WERI-Rb-1 (cell line): Measurements from ENCODE around the gene PARD3B.

Experiments
- DNase-seq: peaks from one replicate; pipeline ENCODE4 v3.0.0-alpha.2; 2020
- H3K27ac ChIP-seq: fragments of 250-450 bp; sonication (Bioruptor Pico); 2 replicates; pipeline ENCODE4 v1.5.1; 2020; ENCODE audit warnings: mild to moderate bottlenecking, moderate library complexity
- H3K27me3 ChIP-seq: fragments of 250-450 bp; sonication (Bioruptor Pico); 2 replicates; pipeline ENCODE4 v1.5.1; 2021; ENCODE audit warnings: mild to moderate bottlenecking, low read depth, moderate library complexity; ENCODE audit not compliant: insufficient read depth, severe bottlenecking
- H3K36me3 ChIP-seq: fragments of 250-450 bp; sonication (Bioruptor Pico); 2 replicates; pipeline ENCODE4 v1.5.1; 2020; ENCODE audit warnings: mild to moderate bottlenecking, moderate library complexity
- H3K4me3 ChIP-seq: 2 replicates; pipeline ENCODE4 v1.5.1; 2011; ENCODE audit warnings: low read depth, mild to moderate bottlenecking, control low read depth, low read length
- H3K9me3 ChIP-seq: fragments of 250-450 bp; sonication (Bioruptor Pico); 2 replicates; pipeline ENCODE4 v1.5.1; 2021; ENCODE audit warnings: mild to moderate bottlenecking, moderate library complexity; ENCODE audit not compliant: severe bottlenecking
- TF ChIP-seq, protein P1 (sequence below): IDR thresholded peaks from 2 replicates; pipeline ENCODE4 v1.5.1; 2011; ENCODE audit warnings: low read depth, mild to moderate bottlenecking, control low read depth, inconsistent platforms, low read length

Gene PARD3B

DNA sequence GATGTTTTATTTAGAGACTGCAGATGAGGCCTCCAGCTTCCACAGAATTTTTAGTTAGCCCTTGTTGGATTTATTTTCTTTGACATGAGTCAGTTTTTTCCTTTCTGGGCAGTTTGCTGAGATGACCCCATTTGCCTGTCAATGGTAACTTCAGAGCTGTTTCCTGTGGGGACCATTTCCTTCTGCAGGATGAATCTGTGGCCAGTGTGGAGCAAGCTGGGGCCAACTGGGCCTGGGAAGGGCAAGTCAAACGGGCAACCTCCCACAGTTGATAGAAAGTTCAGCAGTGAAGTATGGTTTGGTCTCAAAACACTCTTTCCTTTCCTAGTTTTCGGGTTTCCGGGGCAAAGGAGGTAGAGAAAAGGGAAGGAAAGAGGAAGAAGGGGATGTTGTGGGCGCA lies 845.6 kb downstream of the PARD3B start:
- Histone ChIP-seq H3K4me3 (no peak overlapping the region), H3K27ac (no peak overlapping the region), H3K27me3 (no peaks in the 10 kb centered on the region), H3K9me3 (no peaks in the 10 kb centered on the region), H3K36me3 (no peaks in the 10 kb centered on the region)
- DNase-seq, result no peak
- TF ChIP-seq, protein P1, sequence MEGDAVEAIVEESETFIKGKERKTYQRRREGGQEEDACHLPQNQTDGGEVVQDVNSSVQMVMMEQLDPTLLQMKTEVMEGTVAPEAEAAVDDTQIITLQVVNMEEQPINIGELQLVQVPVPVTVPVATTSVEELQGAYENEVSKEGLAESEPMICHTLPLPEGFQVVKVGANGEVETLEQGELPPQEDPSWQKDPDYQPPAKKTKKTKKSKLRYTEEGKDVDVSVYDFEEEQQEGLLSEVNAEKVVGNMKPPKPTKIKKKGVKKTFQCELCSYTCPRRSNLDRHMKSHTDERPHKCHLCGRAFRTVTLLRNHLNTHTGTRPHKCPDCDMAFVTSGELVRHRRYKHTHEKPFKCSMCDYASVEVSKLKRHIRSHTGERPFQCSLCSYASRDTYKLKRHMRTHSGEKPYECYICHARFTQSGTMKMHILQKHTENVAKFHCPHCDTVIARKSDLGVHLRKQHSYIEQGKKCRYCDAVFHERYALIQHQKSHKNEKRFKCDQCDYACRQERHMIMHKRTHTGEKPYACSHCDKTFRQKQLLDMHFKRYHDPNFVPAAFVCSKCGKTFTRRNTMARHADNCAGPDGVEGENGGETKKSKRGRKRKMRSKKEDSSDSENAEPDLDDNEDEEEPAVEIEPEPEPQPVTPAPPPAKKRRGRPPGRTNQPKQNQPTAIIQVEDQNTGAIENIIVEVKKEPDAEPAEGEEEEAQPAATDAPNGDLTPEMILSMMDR, result no peak

GRCh38 chr2:205401511-205401910 lies 856.2 kb downstream of the PARD3B start:
- no peak overlapping the region for H3K4me3 ChIP-seq
- H3K27me3 ChIP-seq, result no peaks in the 10 kb centered on the region
- DNase-seq, result no peak
- H3K27ac ChIP-seq, result no peak overlapping the region
- TF ChIP-seq, protein P1, result no peak
- H3K36me3 ChIP-seq, result no peaks in the 10 kb centered on the region
- no peaks in the 10 kb centered on the region for H3K9me3 ChIP-seq

DNA sequence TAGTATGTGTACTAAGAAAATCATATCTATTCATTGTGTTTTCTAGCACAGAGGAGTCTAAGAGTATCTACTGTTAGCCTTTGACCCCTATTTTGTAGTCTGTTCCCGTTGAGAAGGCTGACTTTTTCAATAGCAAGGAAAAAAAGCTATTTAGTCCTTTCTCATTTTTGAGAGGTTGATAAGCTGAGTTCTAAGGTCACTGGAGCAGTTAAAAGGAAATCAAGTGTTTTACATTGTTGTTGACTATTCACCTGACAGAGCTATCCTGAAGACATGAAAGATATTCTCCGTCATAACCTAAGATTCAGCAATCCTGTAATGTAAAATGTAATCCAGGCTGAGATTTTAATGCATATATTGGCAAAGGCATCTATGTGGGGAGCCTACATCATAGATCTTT lies 856.7 kb downstream of the PARD3B start:
- TF ChIP-seq, protein P1, result no peak
- no peaks in the 10 kb centered on the region for H3K36me3 ChIP-seq
- H3K9me3 ChIP-seq, result no peaks in the 10 kb centered on the region
- H3K27me3 ChIP-seq, result no peaks in the 10 kb centered on the region
- no peak overlapping the region for H3K4me3 ChIP-seq
- H3K27ac ChIP-seq, result no peak overlapping the region
- no peak for DNase-seq

GRCh38 chr2:205403244-205403825 lies 858.1 kb downstream of the PARD3B start:
- no peak overlapping the region for H3K27ac ChIP-seq
- no peak overlapping the region for H3K4me3 ChIP-seq
- TF ChIP-seq, protein P1, result no peak
- no peaks in the 10 kb centered on the region for H3K9me3 ChIP-seq
- H3K27me3 ChIP-seq, result no peaks in the 10 kb centered on the region
- no peak for DNase-seq
- H3K36me3 ChIP-seq, result no peaks in the 10 kb centered on the region

DNA sequence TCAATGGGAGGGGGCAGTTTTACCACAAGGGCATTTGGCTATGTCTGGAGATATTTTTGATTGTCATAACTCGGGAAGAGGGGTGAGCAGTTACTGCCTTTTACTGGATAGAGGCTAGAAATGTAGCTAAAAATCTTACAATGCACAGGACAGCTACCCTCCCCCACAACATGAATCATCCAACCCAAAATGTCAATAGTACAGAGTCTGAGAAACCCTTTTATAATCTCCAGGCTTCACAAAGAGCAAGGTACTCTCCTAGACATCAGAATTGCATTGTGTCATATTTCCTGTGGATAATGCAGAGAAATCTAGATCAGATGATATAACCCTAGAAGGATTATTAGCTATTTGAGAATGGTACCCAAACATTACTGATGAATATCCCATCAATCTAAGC lies 859.9 kb downstream of the PARD3B start:
- no peak overlapping the region for H3K27ac ChIP-seq
- H3K9me3 ChIP-seq, result no peaks in the 10 kb centered on the region
- TF ChIP-seq, protein P1, result no peak
- no peaks in the 10 kb centered on the region for H3K36me3 ChIP-seq
- no peak for DNase-seq
- no peak overlapping the region for H3K4me3 ChIP-seq
- H3K27me3 ChIP-seq, result no peaks in the 10 kb centered on the region

GRCh38 chr2:205405752-205406151 lies 860.5 kb downstream of the PARD3B start:
- Histone ChIP-seq H3K27ac (no peak overlapping the region), H3K27me3 (no peaks in the 10 kb centered on the region), H3K36me3 (no peaks in the 10 kb centered on the region), H3K4me3 (no peak overlapping the region), H3K9me3 (no peaks in the 10 kb centered on the region)
- DNase-seq, result no peak
- TF ChIP-seq, protein P1, result no peak
